CD4-positive, alpha-beta memory T cell (primary cell): ENCODE results near the gene TRAPPC2L. TPM values are rescaled to one million over a fixed set of nuclear protein-coding genes. Genes with fewer than 3 reads are reported as not detected.
"Not testable (repeated sequence)": the region's sequence is repeated elsewhere in the genome, so short reads cannot be mapped to it uniquely, and the experiment has no call there.

Experiments
- CTCF ChIA-PET: fragments of 350-600 bp; sonication (Branson Sonifier 250); formaldehyde crosslinking; loops from one replicate; lab custom pipeline; 2021; ENCODE audit warnings: inconsistent platforms; ENCODE audit not compliant: partially characterized antibody; lab: Charles Lee
- POLR2A ChIA-PET: fragments of 350-600 bp; sonication (Branson Sonifier 250); formaldehyde crosslinking; loops from one replicate; lab custom pipeline; 2021; ENCODE audit not compliant: partially characterized antibody; lab: Charles Lee
- DNase-seq, 5 donors: peaks; one replicate each; pipeline versions ENCODE4 v3.0.0 to v3.0.0-alpha.2; 2020 to 2022; ENCODE audit warnings: mixed read lengths in 1 of 5
- H3K27ac ChIP-seq: one replicate; pipeline ENCODE4 v1.7.0; 2013; ENCODE audit warnings: low read depth, low read length
- H3K27me3 ChIP-seq: 2 replicates; pipeline ENCODE4 v1.7.0; 2013; ENCODE audit warnings: mild to moderate bottlenecking, low read length, moderate library complexity; ENCODE audit not compliant: insufficient read depth
- H3K36me3 ChIP-seq: 2 replicates; pipeline ENCODE4 v1.7.0; 2013; ENCODE audit warnings: mild to moderate bottlenecking, low read length, moderate library complexity; ENCODE audit not compliant: insufficient read depth
- H3K4me1 ChIP-seq: 2 replicates; pipeline ENCODE4 v1.7.0; 2013; ENCODE audit warnings: mild to moderate bottlenecking, low read length, moderate library complexity; ENCODE audit not compliant: insufficient read depth
- H3K4me3 ChIP-seq, 2 donors: one replicate each; pipeline ENCODE4 v1.7.0; 2013; ENCODE audit warnings: low read length in 2 of 2, mild to moderate bottlenecking in 1 of 2
- H3K9me3 ChIP-seq, 2 donors: one replicate each; pipeline ENCODE4 v1.7.0; 2013; ENCODE audit warnings: low read length in 2 of 2, control low read depth in 1 of 2; ENCODE audit not compliant: control insufficient read depth in 1 of 2
- H3K27ac Mint-ChIP-seq, 7 donors: one replicate each; pipeline ENCODE4 v1.8.0; 2020 to 2021; ENCODE audit warnings: mixed read lengths in 7 of 7, mild to moderate bottlenecking in 6 of 7, inconsistent platforms in 3 of 7, moderate library complexity in 3 of 7
- H3K27me3 Mint-ChIP-seq, 2 donors: one replicate each; pipeline ENCODE4 v1.8.0; 2020 to 2021; ENCODE audit warnings: mixed read lengths in 2 of 2
- H3K36me3 Mint-ChIP-seq, 2 donors: one replicate each; pipeline ENCODE4 v1.8.0; 2020 to 2021; ENCODE audit warnings: mixed read lengths in 2 of 2, inconsistent platforms in 1 of 2, mild to moderate bottlenecking in 1 of 2
- H3K4me1 Mint-ChIP-seq, 4 donors: one replicate each; pipeline ENCODE4 v1.8.0; 2020 to 2021; ENCODE audit warnings: mixed read lengths in 4 of 4, mild to moderate bottlenecking in 1 of 4
- H3K4me3 Mint-ChIP-seq, 8 donors: one replicate each; pipeline ENCODE4 v1.8.0; 2020 to 2021; ENCODE audit warnings: mixed read lengths in 8 of 8, mild to moderate bottlenecking in 7 of 8, moderate library complexity in 6 of 8, inconsistent platforms in 3 of 8
- H3K9me3 Mint-ChIP-seq, 8 donors: one replicate each; pipeline ENCODE4 v1.8.0; 2020 to 2021; ENCODE audit warnings: mixed read lengths in 8 of 8, mild to moderate bottlenecking in 5 of 8, inconsistent platforms in 3 of 8, moderate library complexity in 1 of 8
- intact Hi-C: fragments of 100-400 bp; cut with micrococcal nuclease; formaldehyde crosslinking; loops from one replicate; pipeline ENCODE4 v1.15.1; 2023
- polyA plus RNA-seq, 2 donors: library from polyadenylated mRNA; unstranded; fragments of 300-500 nt; fragmentation: Illumina TruSeq; gene quantifications; one replicate each; pipeline ENCODE4 v1.2.3, GENCODE V29; 2021
- total RNA-seq, 2 experiments: library from RNA; stranded (reverse); gene quantifications; one replicate each; pipeline ENCODE4 v1.2.3, GENCODE V29; 2021

Gene TRAPPC2L
- total and polyA plus RNA-seq, 4 experiments from 2014 or later = 66.6 to 105 (median 85.7) TPM

DNA sequence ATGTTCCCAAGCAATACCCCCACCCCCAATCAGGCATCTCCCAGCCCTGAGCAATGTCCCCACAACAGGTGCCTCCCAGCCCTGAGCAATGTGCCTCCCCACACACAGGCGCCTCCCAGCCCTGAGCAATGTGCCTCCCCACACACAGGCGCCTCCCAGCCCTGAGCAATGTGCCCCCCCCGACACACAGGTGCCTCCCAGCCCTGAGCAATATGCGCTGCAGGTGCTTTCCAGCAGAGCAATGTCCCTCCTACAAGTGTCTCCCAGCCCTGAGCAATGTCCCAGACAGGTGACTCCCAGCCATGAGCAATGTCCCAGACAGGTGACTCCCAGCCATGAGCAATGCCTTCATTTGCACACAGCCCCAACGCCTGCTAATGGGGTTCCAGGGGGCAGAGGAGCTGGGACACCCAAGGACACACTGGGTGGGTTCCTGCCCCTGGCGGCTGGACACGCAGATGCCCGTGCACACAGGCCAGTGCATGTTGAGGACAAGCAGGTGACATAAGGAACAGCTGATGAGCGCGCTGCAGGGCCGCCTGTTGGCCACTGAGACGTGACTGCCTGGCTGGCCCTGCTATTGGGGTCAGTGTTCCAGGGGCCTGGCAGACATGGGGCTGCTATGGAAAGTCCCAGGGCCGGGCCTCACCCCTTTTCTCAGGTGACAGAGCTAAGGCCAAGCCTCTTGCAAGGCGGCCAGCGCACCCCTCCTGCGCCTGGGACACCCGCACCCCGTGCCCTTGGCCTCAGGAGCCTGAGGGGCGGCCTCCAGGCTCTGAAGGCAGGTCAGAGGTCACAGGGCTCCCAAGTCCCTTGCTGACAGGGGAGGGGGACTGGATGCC lies 36.4 kb downstream of the TRAPPC2L start:
- H3K4me3 Mint-ChIP-seq = no peak overlapping the region
- intact Hi-C loops = no loop called here

DNA sequence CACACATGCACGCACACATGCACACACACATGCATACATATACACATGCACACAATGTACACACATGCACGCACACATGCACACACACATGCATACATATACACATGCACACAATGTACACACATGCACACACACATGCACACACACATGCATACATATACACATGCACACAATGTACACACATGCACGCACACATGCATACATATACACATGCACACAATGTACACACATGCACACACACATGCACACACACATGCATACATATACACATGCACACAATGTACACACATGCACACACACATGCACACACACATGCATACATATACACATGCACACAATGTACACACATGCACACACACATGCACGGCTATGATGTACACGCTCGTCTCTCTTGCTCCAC lies 37.3 kb downstream of the TRAPPC2L start:
- H3K27ac Mint-ChIP-seq, H3K4me1 ChIP-seq, H3K9me3 ChIP-seq, H3K4me3 ChIP-seq, intact Hi-C loops, POLR2A ChIA-PET, H3K27ac ChIP-seq, H3K36me3 ChIP-seq, H3K36me3 Mint-ChIP-seq, CTCF ChIA-PET, H3K27me3 ChIP-seq, H3K4me3 Mint-ChIP-seq, H3K9me3 Mint-ChIP-seq, DNase-seq, H3K4me1 Mint-ChIP-seq, H3K27me3 Mint-ChIP-seq: not testable (repeated sequence)

More for the DNA sequence above, 36.4 kb downstream of the TRAPPC2L start:
- H3K4me1 Mint-ChIP-seq = no peaks in the 10 kb centered on the region
- Histone ChIP-seq H3K36me3 (no peaks in the 10 kb centered on the region), H3K27ac (no peak overlapping the region), H3K4me1 (no peaks in the 10 kb centered on the region), H3K27me3 (no peaks in the 10 kb centered on the region), H3K9me3 (no peaks in the 10 kb centered on the region), H3K4me3 (no peak overlapping the region)
- no peaks in the 10 kb centered on the region for H3K36me3 Mint-ChIP-seq
- ChIA-PET CTCF (no interaction called here), POLR2A (no interaction called here)
- DNase-seq = no peak
- H3K27me3 Mint-ChIP-seq = no peaks in the 10 kb centered on the region
- no peaks in the 10 kb centered on the region for H3K9me3 Mint-ChIP-seq
- H3K27ac Mint-ChIP-seq = no peak overlapping the region

GRCh38 chr16:88894681-88895300 lies 37.9 kb downstream of the TRAPPC2L start:
- Mint-ChIP-seq H3K27ac (no peak overlapping the region), H3K4me3 (no peak overlapping the region), H3K9me3 (no peaks in the 10 kb centered on the region), H3K27me3 (no peaks in the 10 kb centered on the region), H3K36me3 (no peaks in the 10 kb centered on the region), H3K4me1 (no peaks in the 10 kb centered on the region)
- Histone ChIP-seq H3K4me3 (no peak overlapping the region), H3K27ac (no peak overlapping the region), H3K36me3 (no peaks in the 10 kb centered on the region), H3K9me3 (no peaks in the 10 kb centered on the region), H3K27me3 (no peaks in the 10 kb centered on the region), H3K4me1 (no peaks in the 10 kb centered on the region)
- POLR2A ChIA-PET = no interaction called here
- no peak for DNase-seq
- intact Hi-C loops = no loop called here
- CTCF ChIA-PET = no interaction called here

GRCh38 chr16:88895335-88895734 lies 38.4 kb downstream of the TRAPPC2L start:
- Histone ChIP-seq H3K4me3 (no peak overlapping the region), H3K9me3 (no peaks in the 10 kb centered on the region), H3K4me1 (no peaks in the 10 kb centered on the region), H3K36me3 (no peaks in the 10 kb centered on the region), H3K27ac (no peak overlapping the region), H3K27me3 (no peaks in the 10 kb centered on the region)
- Mint-ChIP-seq H3K4me3 (no peak overlapping the region), H3K4me1 (no peaks in the 10 kb centered on the region), H3K9me3 (no peaks in the 10 kb centered on the region), H3K27me3 (no peaks in the 10 kb centered on the region), H3K36me3 (no peaks in the 10 kb centered on the region), H3K27ac (no peak overlapping the region)
- POLR2A ChIA-PET = no interaction called here
- intact Hi-C loops = no loop called here
- DNase-seq = no peak
- CTCF ChIA-PET = no interaction called here

DNA sequence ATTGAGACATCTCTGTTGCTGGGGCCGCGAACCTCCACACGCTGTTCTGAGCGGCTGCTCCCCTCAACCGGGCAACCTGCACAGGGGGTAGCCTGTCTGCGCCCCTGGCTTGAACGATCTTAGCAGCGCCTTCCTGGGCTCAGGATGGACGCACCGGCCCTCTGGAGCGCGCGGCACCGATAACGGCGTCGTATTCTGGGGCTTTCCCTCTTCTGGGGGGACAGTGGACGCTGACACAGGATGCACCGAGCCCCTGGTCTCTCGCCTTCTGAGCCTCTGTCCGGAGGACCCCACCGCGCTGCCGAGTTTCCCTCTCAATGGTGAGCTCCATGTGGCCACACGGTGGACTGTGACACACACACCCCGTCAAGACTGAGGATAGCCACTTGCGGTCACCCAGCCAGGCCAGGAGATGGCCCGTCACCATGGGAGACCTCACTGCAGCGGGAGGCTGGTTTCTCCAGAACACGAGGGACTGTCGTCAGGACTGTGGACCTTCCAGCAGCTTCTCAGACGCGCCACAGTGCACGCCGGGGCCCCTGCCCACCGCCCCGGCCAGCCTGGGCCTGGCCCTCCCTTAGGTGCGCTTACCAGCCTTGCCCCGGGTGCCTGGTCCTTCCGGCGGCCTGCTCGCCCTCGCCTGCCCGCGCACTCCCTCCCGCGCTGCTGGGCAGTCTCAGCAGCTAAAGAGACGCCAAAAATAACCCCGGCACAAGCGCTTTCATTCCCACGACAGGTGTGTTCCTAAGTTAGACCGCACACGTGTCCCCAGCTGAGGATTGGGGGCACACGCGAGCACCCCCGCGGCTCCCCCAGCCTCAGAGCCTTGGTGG lies 39.5 kb downstream of the TRAPPC2L start:
- H3K9me3 ChIP-seq = no peaks in the 10 kb centered on the region
- H3K27ac ChIP-seq = no peak overlapping the region
- ChIA-PET CTCF (no interaction called here), POLR2A (no interaction called here)
- H3K4me3 Mint-ChIP-seq = no peak overlapping the region
- H3K4me3 ChIP-seq = no peak overlapping the region
- H3K27me3 ChIP-seq = no peaks in the 10 kb centered on the region
- H3K9me3 Mint-ChIP-seq = no peaks in the 10 kb centered on the region
- intact Hi-C loops = no loop called here
- H3K4me1 ChIP-seq = no peaks in the 10 kb centered on the region
- H3K36me3 ChIP-seq = no peaks in the 10 kb centered on the region
- H3K4me1 Mint-ChIP-seq = no peaks in the 10 kb centered on the region
- no peak for DNase-seq
- no peaks in the 10 kb centered on the region for H3K36me3 Mint-ChIP-seq
- no peaks in the 10 kb centered on the region for H3K27me3 Mint-ChIP-seq
- H3K27ac Mint-ChIP-seq = no peak overlapping the region

- H3K27me3 ChIP-seq = no peaks in the 10 kb centered on the region
- H3K36me3 Mint-ChIP-seq = no peaks in the 10 kb centered on the region
- no peak overlapping the region for H3K4me3 Mint-ChIP-seq
- H3K27me3 Mint-ChIP-seq = no peaks in the 10 kb centered on the region
- ChIA-PET POLR2A (no interaction called here), CTCF (no interaction called here)
- H3K9me3 ChIP-seq = no peaks in the 10 kb centered on the region
- no peaks in the 10 kb centered on the region for H3K4me1 Mint-ChIP-seq
- H3K4me3 ChIP-seq = no peak overlapping the region
- no peak overlapping the region for H3K27ac ChIP-seq
- no peaks in the 10 kb centered on the region for H3K9me3 Mint-ChIP-seq
- no peaks in the 10 kb centered on the region for H3K4me1 ChIP-seq
- intact Hi-C loops = no loop called here
- no peak for DNase-seq
- H3K36me3 ChIP-seq = no peaks in the 10 kb centered on the region
- no peak overlapping the region for H3K27ac Mint-ChIP-seq
Observed at GRCh38 chr16:88897696-88898425, 40.9 kb downstream of the TRAPPC2L start.
